MM.1S (cell line): ENCODE results near the gene ACOXL.

Source experiments
- EZH2 ChIP-seq: fragments of 300-600 bp; sonication (generic); optimal IDR thresholded peaks from 2 replicates; pipeline ENCODE3; 2017; ENCODE audit warnings: low read depth, mild to moderate bottlenecking, antibody characterized with exemption, low read length, mixed read lengths
- EZH2phosphoT487 ChIP-seq: fragments of 300-600 bp; sonication (generic); IDR thresholded peaks from 2 replicates; pipeline ENCODE4 v1.6.1; 2018; ENCODE audit warnings: antibody characterized with exemption, low read length
- TF ChIP-seq, protein P1 (sequence below): fragments of 300-600 bp; sonication (generic); IDR thresholded peaks from 2 replicates; pipeline ENCODE4 v1.5.1; 2016; ENCODE audit warnings: antibody characterized with exemption, low read length, mixed read lengths

DNA sequence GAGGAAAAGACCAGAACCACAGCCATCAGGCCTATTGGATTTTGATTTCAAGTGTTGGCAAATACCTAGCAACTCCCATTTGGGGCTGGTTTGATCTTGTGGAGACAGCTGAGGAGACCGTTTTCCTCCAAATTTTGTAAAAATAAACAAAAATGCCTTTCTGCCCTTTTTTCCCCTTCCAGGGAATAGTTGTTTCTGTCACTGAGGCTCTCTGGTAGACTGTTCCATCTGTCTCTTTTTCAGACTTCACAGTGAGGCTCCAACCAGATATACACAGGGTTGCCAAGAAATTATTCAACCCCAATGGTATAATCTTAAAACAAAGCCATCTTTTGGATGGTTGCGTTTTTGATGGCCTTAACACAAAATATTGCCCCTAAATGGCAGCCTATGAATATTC lies 115.7 kb downstream of the ACOXL start:
- TF ChIP-seq, protein P1, sequence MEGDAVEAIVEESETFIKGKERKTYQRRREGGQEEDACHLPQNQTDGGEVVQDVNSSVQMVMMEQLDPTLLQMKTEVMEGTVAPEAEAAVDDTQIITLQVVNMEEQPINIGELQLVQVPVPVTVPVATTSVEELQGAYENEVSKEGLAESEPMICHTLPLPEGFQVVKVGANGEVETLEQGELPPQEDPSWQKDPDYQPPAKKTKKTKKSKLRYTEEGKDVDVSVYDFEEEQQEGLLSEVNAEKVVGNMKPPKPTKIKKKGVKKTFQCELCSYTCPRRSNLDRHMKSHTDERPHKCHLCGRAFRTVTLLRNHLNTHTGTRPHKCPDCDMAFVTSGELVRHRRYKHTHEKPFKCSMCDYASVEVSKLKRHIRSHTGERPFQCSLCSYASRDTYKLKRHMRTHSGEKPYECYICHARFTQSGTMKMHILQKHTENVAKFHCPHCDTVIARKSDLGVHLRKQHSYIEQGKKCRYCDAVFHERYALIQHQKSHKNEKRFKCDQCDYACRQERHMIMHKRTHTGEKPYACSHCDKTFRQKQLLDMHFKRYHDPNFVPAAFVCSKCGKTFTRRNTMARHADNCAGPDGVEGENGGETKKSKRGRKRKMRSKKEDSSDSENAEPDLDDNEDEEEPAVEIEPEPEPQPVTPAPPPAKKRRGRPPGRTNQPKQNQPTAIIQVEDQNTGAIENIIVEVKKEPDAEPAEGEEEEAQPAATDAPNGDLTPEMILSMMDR, result no peak
- TF ChIP-seq EZH2phosphoT487, result no peak
- no peak for TF ChIP-seq EZH2
